ENCODE data around the gene HSPG2. TPM values are rescaled to one million over a fixed set of nuclear protein-coding genes. Genes with fewer than 3 reads are reported as not detected.
"Not testable (repeated sequence)": the region's sequence is repeated elsewhere in the genome, so short reads cannot be mapped to it uniquely, and the experiment has no call there.

HSPG2 gene
- total RNA-seq, 4 donors from 2014 or later, result 75.7 to 239 (median 96.8) TPM

DNA sequence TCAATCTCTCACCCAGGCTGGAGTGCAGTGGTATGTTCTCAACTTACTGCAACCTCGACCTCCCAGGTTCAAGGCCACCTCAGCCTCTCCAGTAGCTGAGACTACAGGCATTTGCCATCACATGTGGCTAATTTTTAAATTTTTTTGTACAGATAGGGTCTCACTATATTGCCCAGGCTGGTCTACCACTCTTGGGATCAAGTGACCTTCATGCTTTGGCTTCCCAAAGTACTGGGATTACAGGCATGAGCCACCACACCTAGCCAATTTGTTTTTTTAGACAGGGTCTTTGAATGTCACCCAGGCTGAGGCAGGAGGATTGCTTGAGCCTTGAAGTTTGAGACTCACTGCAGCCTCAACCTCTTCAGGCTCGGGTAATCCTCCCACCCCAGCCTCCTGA, 144.0 kb downstream of the HSPG2 start:
- 75 to 84% methylated on average over 2 of the region's 2 CpGs for WGBS, 2 donors
- no peak for TF ChIP-seq POLR2A (IDR thresholded peaks at IDR 0.05)
- no peak for TF ChIP-seq CTCF (IDR thresholded peaks at IDR 0.05)
- no peaks in the 10 kb centered on the region for H3K27me3 ChIP-seq
- no peak for DNase-seq
- no peak overlapping the region for H3K27ac ChIP-seq
- H3K4me1 ChIP-seq, result no peaks in the 10 kb centered on the region
- H3K36me3 ChIP-seq, result no peaks in the 10 kb centered on the region
- H3K9me3 ChIP-seq, result no peaks in the 10 kb centered on the region
- no peak overlapping the region for H3K4me3 ChIP-seq (replicated peaks in 1 of 3)
- intact Hi-C loops (cut with DNase I), result no loop called here

DNA sequence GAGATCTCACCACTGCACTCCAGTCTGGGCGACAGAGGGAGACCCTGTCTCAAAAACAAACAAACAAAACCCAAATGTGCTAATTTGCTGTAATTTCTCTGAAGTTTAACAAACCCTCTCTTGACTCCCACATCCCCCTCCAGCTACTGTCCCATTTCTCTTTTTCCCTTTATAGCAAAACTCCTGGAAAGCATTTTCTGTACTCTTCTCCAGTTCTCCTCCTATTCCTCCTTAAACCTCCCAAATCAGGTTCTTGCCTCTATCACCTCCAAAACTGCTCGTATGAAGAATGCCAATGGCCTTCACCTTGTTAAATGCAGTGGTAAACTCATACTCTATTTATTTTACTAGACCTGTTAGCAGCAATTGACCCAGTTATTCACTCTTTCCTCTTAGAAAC, 150.5 kb downstream of the HSPG2 start:
- Histone ChIP-seq H3K27me3 (no peaks in the 10 kb centered on the region), H3K9me3 (no peaks in the 10 kb centered on the region), H3K27ac (no peak overlapping the region), H3K4me3 (replicated peaks in 1 of 3) (no peak overlapping the region), H3K4me1 (peaks cover 0 to 6% of the 10 kb centered on the region in 2 donors), H3K36me3 (no peaks in the 10 kb centered on the region)
- 72% methylated on average over 2 of the region's 2 CpGs for WGBS, 2 donors
- TF ChIP-seq POLR2A (IDR thresholded peaks at IDR 0.05) (no peak), CTCF (IDR thresholded peaks at IDR 0.05) (no peak)
- no peak for DNase-seq
- intact Hi-C loops (cut with DNase I), result loop anchor here (10.0 kb wide), 1 partner anchor 122 kb away; the partner anchor contains the start of gene RAP1GAP

GRCh38 chr1:21785764-21786163, 151.3 kb downstream of the HSPG2 start:
- H3K4me1 ChIP-seq, result peaks cover 0 to 13% of the 10 kb centered on the region in 2 donors
- not testable (repeated sequence) for H3K9me3 ChIP-seq; H3K36me3 ChIP-seq; H3K27ac ChIP-seq; H3K4me3 ChIP-seq (replicated peaks in 1 of 3); DNase-seq; H3K27me3 ChIP-seq
- intact Hi-C loops (cut with DNase I), result loop anchor here (10.0 kb wide), 1 partner anchor 121 kb away; the partner anchor contains the start of gene RAP1GAP
- 90 to 93% methylated on average over 9 of the region's 9 CpGs for WGBS, 2 donors

- Histone ChIP-seq H3K36me3 (no peaks in the 10 kb centered on the region), H3K9me3 (no peaks in the 10 kb centered on the region), H3K27ac (peak overlapping the region; percentile 99 to 100 (median 100)), H3K4me3 (replicated peaks in 1 of 3) (peak overlapping the region in 1 of 3 donors; percentile 53), H3K4me1 (peaks cover 0 to 18% of the 10 kb centered on the region in 2 donors), H3K27me3 (no peaks in the 10 kb centered on the region)
- no peak for TF ChIP-seq CTCF (IDR thresholded peaks at IDR 0.05)
- no peak for TF ChIP-seq POLR2A (IDR thresholded peaks at IDR 0.05)
- DNase-seq, result peak; percentile 23 to 41
- intact Hi-C loops (cut with DNase I), result loop anchor here (10.0 kb wide), 1 partner anchor 119 kb away; the partner anchor contains the start of gene RAP1GAP
- 43 to 48% methylated on average over 30 to 32 of the region's 32 CpGs for WGBS, 2 donors
Observed at GRCh38 chr1:21783679-21784603, 153.2 kb downstream of the HSPG2 start.

- no peak for TF ChIP-seq CTCF (IDR thresholded peaks at IDR 0.05)
- peak; percentile 87 to 95 for TF ChIP-seq POLR2A (IDR thresholded peaks at IDR 0.05)
- 1% methylated on average over 32 to 34 of the region's 82 CpGs for WGBS, 2 donors
- Histone ChIP-seq H3K36me3 (no peaks in the 10 kb centered on the region), H3K4me1 (peaks cover 0 to 18% of the 10 kb centered on the region in 2 donors), H3K4me3 (replicated peaks in 1 of 3) (peak within 1 kb of the TSS; percentile 53 to 97 (median 69)), H3K27ac (peak within 1 kb of the TSS; percentile 99 to 100 (median 100)), H3K9me3 (no peaks in the 10 kb centered on the region), H3K27me3 (no peaks in the 10 kb centered on the region)
- DNase-seq, result peak; percentile 97
- intact Hi-C loops (cut with DNase I), result loop anchor here (10.0 kb wide), 1 partner anchor 118 kb away; the partner anchor contains the start of gene RAP1GAP
Observed at GRCh38 chr1:21782868-21783678, 154.0 kb downstream of the HSPG2 start, which contains the start of gene USP48. Gene USP48, minus strand, starts transcription at chr1:21783149. Its CDS starts 192 bp downstream, at chr1:21782957.

All from thyroid gland (tissue), 4 donors.